Esophagus squamous epithelium (tissue), 5 donors: ENCODE results near the gene CTSE. TPM values are rescaled to one million over a fixed set of nuclear protein-coding genes. Genes with fewer than 3 reads are reported as not detected.

Source experiments
- DNase-seq: peaks from one replicate; lab custom pipeline; 2025; lab: John Stamatoyannopoulos, UW
- H3K27ac ChIP-seq, 4 donors: fragments of 200-600 bp; sonication (generic); one replicate each; pipeline ENCODE4 v1.5.1; 2016 to 2019; ENCODE audit warnings: mild to moderate bottlenecking in 1 of 4
- H3K27me3 ChIP-seq, 4 donors: fragments of 200-600 bp; sonication (generic); 1 replicate in 3 of 4; 2 replicates in 1 of 4; pipeline versions ENCODE4 v1.5.1 to v1.6.0; 2017 to 2021; ENCODE audit warnings: antibody characterized with exemption in 1 of 4
- H3K36me3 ChIP-seq, 3 donors: fragments of 200-600 bp; sonication (generic); one replicate each; pipeline ENCODE4 v1.5.1; 2016 to 2019
- H3K4me1 ChIP-seq, 3 donors: fragments of 200-600 bp; sonication (generic); one replicate each; pipeline ENCODE4 v1.5.1; 2017 to 2019
- H3K4me3 ChIP-seq, 4 donors: fragments of 200-600 bp; sonication (generic); 1 replicate in 3 of 4; 2 replicates in 1 of 4; pipeline ENCODE4 v1.5.1; 2016 to 2019; ENCODE audit warnings: mild to moderate bottlenecking in 2 of 4, moderate library complexity in 1 of 4
- H3K9me3 ChIP-seq, 3 donors: fragments of 200-600 bp; sonication (generic); one replicate each; pipeline ENCODE4 v1.5.1; 2016 to 2019
- CTCF ChIP-seq, 6 experiments: fragments of 450-650 bp in 4 of 6; fragments of 200-600 bp in 2 of 6; sonication (generic) in 2 of 6; IDR thresholded peaks; one replicate each; pipeline ENCODE4 v1.5.1; 2016 to 2019; ENCODE audit warnings: antibody characterized with exemption in 6 of 6, mild to moderate bottlenecking in 4 of 6, moderate library complexity in 4 of 6
- POLR2A ChIP-seq, 4 donors: fragments of 450-650 bp; IDR thresholded peaks; one replicate each; pipeline ENCODE4 v1.6.1; 2017; ENCODE audit warnings: antibody characterized with exemption in 4 of 4, mild to moderate bottlenecking in 4 of 4, moderate library complexity in 3 of 4
- WGBS, 2 donors: methylation state at CpG; one replicate each; pipeline ENCODE4 v1.1.5; 2018; 5-methylcytosine and 5-hydroxymethylcytosine counted together
- intact Hi-C: fragments of 100-400 bp; cut with DNase I; formaldehyde crosslinking; loops from one replicate; pipeline ENCODE4 v1.15.0; 2022
- total RNA-seq, 4 donors: library from RNA; depleted of rRNA; stranded (reverse); fragments of >200 nt; gene quantifications; one replicate each; pipeline ENCODE4 v1.1.0, GENCODE V29; 2016
- donor health status: DM: yes; HTN: yes; CAD: no.

CTSE gene
- total RNA-seq, 4 donors from 2014 or later = 0.32 to 0.48 (median 0.38) TPM; not detected in 1

- DNase-seq = no peak
- TF ChIP-seq CTCF (IDR thresholded peaks at IDR 0.05) = no peak
- no peaks in the 10 kb centered on the region for H3K36me3 ChIP-seq
- peak overlapping the region in 1 of 4 donors; percentile 2 for H3K27ac ChIP-seq
- intact Hi-C loops = no loop called here
- H3K9me3 ChIP-seq = no peaks in the 10 kb centered on the region
- peaks cover 0 to 17% (median 0%) of the 10 kb centered on the region in 4 donors for H3K27me3 ChIP-seq
- peaks cover 0 to 41% (median 0%) of the 10 kb centered on the region in 3 donors for H3K4me1 ChIP-seq
- WGBS, 2 donors = 4 to 16% methylated on average over 2 of the region's 2 CpGs
- no peak overlapping the region for H3K4me3 ChIP-seq
These were observed 13.2 kb upstream of the CTSE start for GRCh38 chr1:206036663-206037455.

DNA sequence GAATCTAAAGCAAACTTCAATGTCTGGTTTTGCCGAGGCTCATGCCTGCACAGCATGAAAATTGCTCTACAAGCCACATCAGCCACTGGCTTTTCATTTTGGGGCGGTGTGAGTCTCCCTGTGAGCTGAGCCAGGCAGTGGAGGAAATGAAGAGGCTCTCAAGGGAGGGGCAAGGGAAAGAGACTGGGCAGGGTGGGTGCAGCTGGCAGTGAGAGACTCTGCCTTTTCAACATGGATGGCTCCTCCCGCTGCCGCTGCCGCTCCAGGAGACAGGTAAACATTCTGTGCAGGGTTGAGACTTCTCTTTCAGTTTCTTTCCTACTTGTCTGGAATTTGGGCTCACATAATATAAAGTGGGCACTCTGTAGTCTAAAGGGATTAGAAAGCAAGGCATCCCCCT lies 11.3 kb upstream of the CTSE start:
- peak in 1 of 4 donors; percentile 13 for TF ChIP-seq POLR2A (IDR thresholded peaks at IDR 0.05)
- TF ChIP-seq CTCF (IDR thresholded peaks at IDR 0.05) = no peak
- H3K4me3 ChIP-seq = peak overlapping the region in 2 of 4 donors; percentile 2 to 22
- H3K4me1 ChIP-seq = peaks cover 0 to 52% (median 5%) of the 10 kb centered on the region in 3 donors
- 10 to 22% methylated on average over 2 to 5 of the region's 5 CpGs for WGBS, 2 donors
- H3K9me3 ChIP-seq = no peaks in the 10 kb centered on the region
- no peaks in the 10 kb centered on the region for H3K36me3 ChIP-seq
- intact Hi-C loops = no loop called here
- peak overlapping the region in 2 of 4 donors; percentile 23 to 28 for H3K27ac ChIP-seq
- DNase-seq = no peak
- H3K27me3 ChIP-seq = peaks cover 0 to 13% (median 0%) of the 10 kb centered on the region in 4 donors

- no peak for DNase-seq
- H3K9me3 ChIP-seq = no peaks in the 10 kb centered on the region
- H3K36me3 ChIP-seq = no peaks in the 10 kb centered on the region
- TF ChIP-seq POLR2A (IDR thresholded peaks at IDR 0.05) (no peak), CTCF (IDR thresholded peaks at IDR 0.05) (no peak)
- intact Hi-C loops = no loop called here
- H3K27ac ChIP-seq = no peak overlapping the region
- H3K4me3 ChIP-seq = no peak overlapping the region
- H3K27me3 ChIP-seq = no peaks in the 10 kb centered on the region
- 78 to 83% methylated on average over 5 of the region's 5 CpGs for WGBS, 2 donors
- peaks cover 0 to 59% (median 6%) of the 10 kb centered on the region in 3 donors for H3K4me1 ChIP-seq
These were observed 8.9 kb upstream of the CTSE start for GRCh38 chr1:206032380-206033140.

- H3K27ac ChIP-seq = no peak overlapping the region
- no peaks in the 10 kb centered on the region for H3K36me3 ChIP-seq
- H3K27me3 ChIP-seq = no peaks in the 10 kb centered on the region
- DNase-seq = peak; percentile 16
- 0% methylated on average over 2 to 4 of the region's 4 CpGs for WGBS, 2 donors
- H3K4me1 ChIP-seq = peaks cover 0 to 52% (median 9%) of the 10 kb centered on the region in 3 donors
- H3K9me3 ChIP-seq = no peaks in the 10 kb centered on the region
- H3K4me3 ChIP-seq = no peak overlapping the region
- intact Hi-C loops = no loop called here
- TF ChIP-seq CTCF (IDR thresholded peaks at IDR 0.05) (peak; percentile 64 to 85 (median 76)), POLR2A (IDR thresholded peaks at IDR 0.05) (no peak)
These were observed 7.0 kb upstream of the CTSE start for GRCh38 chr1:206030714-206031113.

- Histone ChIP-seq H3K9me3 (no peaks in the 10 kb centered on the region), H3K27ac (no peak overlapping the region), H3K36me3 (no peaks in the 10 kb centered on the region), H3K27me3 (no peaks in the 10 kb centered on the region), H3K4me3 (no peak overlapping the region), H3K4me1 (peaks cover 0 to 53% (median 9%) of the 10 kb centered on the region in 3 donors)
- 67 to 74% methylated on average over 4 of the region's 4 CpGs for WGBS, 2 donors
- TF ChIP-seq CTCF (IDR thresholded peaks at IDR 0.05) = no peak
- DNase-seq = no peak
- intact Hi-C loops = no loop called here
These were observed 6.5 kb upstream of the CTSE start for GRCh38 chr1:206030191-206030590.
